NCI-H69 (cell line): ENCODE data around the gene FGF11.

Experiments
- DNase-seq: peaks from one replicate; lab custom pipeline; 2025; lab: John Stamatoyannopoulos, UW

Gene FGF11

GRCh38 chr17:7431231-7431630, 8.1 kb upstream of the FGF11 start:
- no peak for DNase-seq

- DNase-seq, result no peak
Observed at GRCh38 chr17:7432296-7432695, 7.0 kb upstream of the FGF11 start.

DNA sequence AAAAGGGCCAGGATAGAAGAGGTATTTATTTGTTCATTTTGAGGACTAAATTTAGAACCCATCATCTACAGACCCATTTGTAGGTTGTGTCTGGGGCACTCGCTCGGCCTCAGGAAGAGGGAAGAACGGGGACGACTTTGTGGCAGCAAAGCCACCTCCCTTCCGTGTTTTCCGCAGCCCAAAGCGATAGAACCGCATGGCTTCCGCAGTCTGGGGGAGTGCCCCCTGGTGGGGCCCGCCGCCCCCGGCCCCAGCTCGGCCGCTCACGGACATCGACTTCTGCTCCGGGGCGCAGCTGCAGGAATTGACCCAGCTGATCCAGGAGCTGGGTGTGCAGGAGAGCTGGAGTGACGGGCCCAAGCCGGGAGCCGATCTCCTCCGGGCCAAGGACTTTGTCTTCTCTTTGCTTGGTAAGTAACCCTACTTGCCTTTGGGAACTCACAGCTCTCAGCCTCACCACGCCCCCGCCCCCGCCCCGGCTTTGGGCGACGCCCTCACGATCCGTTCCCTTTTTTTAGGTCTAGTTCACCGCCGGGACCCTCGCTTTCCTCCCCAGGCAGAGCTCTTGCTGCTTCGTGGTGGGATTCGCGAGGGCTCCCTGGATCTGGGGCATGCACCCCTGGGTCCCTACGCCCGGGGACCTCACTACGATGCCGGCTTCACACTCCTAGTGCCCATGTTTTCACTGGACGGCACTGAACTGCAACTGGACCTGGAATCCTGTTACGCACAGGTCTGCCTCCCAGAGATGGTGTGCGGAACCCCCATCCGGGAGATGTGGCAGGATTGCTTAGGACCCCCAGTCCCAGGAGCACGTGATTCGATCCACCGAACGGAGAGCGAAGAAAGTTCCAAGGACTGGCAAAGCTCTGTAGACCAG, 3.4 kb upstream of the FGF11 start:
- DNase-seq, result peak; percentile 19

DNA sequence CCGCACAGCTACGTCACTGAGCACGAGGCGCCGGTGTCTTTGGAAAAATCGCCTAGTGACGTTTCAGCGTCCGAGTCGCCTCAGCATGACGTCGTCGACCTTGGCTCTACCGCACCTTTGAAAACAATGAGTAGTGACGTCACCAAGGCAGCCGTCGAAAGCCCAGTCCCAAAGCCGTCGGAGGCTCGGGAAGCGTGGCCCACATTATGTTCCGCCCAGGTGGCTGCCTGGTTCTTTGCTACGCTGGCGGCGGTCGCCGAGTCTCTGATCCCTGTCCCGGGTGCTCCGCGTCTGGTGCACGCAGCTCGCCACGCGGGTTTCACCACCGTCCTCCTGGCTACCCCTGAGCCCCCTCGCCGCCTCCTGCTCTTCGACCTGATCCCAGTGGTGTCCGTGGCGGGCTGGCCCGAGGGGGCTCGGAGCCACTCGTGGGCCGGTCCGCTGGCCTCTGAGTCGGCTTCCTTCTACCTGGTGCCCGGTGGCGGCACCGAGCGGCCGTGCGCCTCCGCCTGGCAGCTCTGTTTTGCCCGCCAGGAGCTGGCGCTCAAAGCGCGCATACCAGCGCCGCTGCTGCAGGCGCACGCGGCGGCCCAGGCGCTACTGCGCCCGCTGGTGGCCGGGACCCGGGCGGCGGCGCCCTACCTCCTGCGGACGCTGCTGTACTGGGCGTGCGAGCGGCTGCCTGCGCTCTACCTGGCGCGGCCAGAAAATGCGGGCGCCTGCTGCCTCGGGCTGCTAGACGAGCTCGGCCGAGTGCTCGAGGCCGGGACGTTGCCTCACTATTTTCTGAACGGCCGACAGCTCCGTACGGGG, 2.5 kb upstream of the FGF11 start:
- peak; percentile 86 for DNase-seq

- no peak for DNase-seq
Observed at GRCh38 chr17:7437369-7437863, 1.9 kb upstream of the FGF11 start.

- peak; percentile 59 for DNase-seq
Observed at GRCh38 chr17:7437950-7438614, 1.2 kb upstream of the FGF11 start.

DNA sequence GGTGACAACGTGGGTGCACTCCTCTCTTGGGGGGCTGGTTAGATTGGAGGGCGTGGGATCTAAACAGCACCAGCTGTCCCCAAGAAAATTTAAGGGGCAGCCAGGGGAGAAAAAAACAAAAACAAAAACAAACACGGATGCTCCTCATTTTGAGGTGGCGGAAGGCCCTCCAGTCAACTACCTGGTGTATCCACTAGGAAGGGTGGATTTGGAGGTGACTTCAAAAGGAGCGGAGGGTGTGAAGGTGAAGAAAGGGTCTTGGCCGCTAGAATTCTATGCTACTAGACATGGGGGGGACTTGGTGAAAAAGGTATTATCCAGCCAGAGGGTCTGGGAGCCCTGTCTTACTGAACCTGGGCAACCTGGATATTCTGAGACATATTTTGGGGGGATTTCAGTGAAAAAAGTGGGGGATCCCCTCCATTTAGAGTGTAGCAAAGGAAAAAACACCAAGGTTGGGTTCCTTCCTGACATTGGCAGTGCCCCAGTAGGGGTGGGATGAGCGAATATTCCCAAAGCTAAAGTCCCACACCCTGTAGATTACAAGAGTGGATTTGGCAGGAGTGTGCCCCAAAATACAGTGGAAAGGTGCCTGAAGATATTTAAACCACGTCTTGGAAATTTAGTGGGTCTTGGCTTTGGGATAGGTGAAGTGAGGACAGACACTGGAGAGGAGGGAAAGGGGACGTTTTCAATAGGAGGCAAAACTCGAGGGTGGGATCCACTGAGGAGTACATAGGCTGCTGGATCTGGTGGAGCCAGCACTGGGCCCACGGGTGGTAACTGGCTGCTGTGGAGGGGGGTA, 454 bp upstream of the FGF11 start:
- DNase-seq, result no peak

- peak; percentile 59 for DNase-seq
Observed at GRCh38 chr17:7440113-7440833, 961 bp downstream of the FGF11 start.

DNA sequence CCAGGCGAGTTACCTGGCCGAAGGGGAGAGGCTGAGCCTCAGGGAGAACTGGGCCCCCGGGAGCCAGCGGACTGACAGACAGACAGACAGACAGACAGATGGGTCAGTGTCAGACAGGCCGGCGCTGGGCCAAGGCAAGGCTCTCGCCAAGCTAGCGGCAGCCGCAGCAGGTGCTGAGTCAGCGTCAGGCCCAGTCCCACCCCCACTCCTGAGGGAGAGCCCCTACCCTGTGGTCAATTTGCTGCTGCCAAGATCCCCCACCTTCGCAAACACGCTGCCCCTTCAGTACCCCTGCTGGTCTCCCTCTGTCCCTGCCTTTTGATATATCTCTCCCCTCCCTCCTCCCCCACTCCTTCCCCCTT, 1.5 kb downstream of the FGF11 start:
- peak; percentile 59 for DNase-seq

DNA sequence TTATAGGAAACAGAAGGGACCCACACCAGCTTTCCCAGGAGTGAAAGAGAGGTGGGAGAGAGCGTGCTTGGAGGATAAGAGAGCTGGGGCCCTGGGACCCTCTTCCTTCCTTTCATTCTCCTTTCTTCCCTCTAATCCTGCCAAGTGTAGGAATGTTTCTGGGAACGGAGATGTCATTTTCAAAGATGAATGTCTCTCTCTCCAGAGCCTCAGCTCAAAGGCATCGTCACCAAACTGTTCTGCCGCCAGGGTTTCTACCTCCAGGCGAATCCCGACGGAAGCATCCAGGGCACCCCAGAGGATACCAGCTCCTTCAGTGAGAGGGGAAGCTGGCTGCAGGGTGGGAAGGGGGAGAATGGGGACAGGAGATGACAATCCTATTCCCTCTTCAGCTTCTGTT, 2.0 kb downstream of the FGF11 start:
- no peak for DNase-seq

DNA sequence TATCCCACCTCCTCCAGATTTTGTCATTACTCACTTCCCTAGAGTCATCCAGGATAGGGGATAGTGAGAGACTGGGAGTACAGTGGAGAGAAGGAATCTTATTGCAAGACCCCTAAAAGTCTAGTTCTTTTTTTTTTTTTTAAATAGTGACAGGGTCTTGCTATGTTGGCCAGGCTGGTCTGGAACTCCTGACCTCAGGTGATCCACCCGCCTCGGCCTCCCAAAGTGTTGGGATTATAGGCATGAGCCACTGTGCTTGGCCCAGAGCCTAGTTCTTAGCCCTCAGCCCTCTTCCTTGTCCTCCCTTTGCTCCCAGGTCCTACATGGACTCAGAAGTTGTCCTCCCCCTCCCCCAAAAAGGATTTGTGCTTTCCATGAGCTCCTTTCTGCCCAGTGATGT, 2.8 kb downstream of the FGF11 start:
- DNase-seq, result no peak

GRCh38 chr17:7443499-7444485, 4.5 kb downstream of the FGF11 start:
- DNase-seq, result no peak

- no peak for DNase-seq
Observed at GRCh38 chr17:7444682-7445618, 5.6 kb downstream of the FGF11 start, which contains the start of gene CHRNB1. Gene CHRNB1 (plus strand): TSS chr17:7445061. CDS start chr17:7445128, 67 bp downstream.

- DNase-seq, result peak; percentile 9
Observed at GRCh38 chr17:7445619-7445968, 6.3 kb downstream of the FGF11 start.

DNA sequence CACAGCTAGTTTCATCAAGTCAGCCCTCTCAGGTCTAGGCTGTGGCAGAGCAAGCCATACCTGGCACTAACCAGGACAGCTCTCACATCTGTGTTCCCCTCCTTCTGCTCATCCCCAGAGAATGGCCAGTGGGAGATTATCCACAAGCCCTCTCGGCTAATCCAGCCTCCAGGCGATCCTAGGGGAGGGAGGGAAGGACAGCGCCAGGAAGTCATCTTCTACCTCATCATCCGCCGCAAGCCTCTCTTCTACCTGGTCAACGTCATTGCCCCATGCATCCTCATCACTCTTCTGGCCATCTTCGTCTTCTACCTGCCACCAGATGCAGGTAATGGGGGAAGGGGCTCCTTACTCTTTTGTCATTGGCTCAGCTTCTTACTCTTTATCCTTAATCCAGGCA, 9.1 kb downstream of the FGF11 start:
- DNase-seq, result no peak

DNA sequence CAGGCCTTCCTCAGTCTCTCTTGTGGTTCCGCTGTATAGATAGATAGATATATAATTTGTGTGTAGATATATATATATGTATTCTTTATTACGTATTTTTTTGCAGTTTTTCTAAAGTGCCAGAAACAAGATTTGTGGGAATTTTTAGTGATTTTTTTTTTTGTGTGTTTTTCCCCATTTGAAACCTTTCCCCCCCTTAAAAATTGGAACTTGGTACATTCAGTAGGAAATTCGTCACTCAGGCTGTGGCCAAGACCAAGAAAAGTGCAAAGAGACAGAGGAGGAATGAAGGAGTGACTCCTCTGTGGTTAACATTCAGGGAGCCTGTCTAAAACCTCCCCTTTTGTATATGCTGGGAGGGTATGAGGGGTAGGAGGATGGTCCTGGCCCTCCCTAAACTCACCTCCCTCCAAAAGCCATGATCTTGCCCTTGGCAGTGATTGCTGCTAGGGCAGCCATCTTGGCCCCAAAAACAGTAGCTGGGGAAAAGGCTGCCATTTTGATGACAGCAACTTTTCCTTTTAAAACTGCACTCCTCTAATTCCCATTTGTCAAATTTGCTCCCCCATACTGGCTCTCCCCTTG, 20.7 kb downstream of the FGF11 start:
- DNase-seq, result no peak

DNA sequence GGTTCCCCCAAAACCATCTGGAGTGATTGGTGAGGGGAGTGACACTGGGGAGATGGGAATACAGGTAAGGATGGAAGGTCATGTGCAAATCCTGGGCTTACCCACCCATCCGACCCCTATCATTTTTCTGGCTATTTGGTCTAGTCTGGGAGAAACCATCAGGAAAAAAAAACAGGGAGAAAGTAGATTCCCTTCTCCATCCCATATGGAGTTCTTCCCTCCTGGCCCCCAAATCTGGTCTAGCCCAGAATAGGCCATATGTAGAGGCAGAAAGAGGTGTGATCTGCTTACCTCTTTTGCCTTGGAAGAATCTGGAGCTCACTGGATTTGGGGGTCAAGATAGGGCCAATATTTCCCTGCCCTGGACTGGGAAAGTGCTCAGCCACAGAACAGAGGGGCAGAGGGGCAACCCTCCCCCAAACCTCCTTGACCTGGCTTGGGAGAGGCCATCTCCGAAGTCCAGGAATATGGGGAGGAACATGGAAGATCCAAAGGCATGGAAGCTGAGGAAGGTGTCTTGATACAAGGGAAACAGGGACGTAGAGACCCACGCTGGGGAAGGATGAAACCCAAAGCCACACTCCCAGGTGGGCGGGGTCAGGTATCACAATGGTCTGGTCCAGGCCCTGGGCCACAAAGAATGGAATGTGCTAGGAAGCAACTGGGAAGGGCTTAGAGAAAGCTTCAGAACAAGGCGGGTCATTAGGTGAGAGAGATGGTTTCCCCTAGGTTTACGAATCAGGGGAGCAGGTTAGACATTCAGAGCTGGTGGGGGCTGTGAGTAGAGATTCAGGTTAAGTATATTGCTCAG, 21.7 kb downstream of the FGF11 start:
- DNase-seq, result no peak
